Peyer's patch (tissue), 4 donors: ENCODE results near the gene LRP11.

Experiments used
- POLR2A ChIP-seq, 2 donors: fragments of 450-650 bp; IDR thresholded peaks; one replicate each; pipeline ENCODE4 v1.5.1; 2017; ENCODE audit warnings: antibody characterized with exemption in 2 of 2, mild to moderate bottlenecking in 2 of 2, moderate library complexity in 2 of 2
- TF ChIP-seq, protein P1 (sequence below), 6 experiments: fragments of 450-650 bp in 4 of 6; fragments of 200-600 bp in 2 of 6; sonication (generic) in 1 of 6; IDR thresholded peaks; one replicate each; pipeline ENCODE4 v1.5.1; 2017 to 2019; ENCODE audit warnings: antibody characterized with exemption in 6 of 6, mild to moderate bottlenecking in 3 of 6, moderate library complexity in 1 of 6

DNA sequence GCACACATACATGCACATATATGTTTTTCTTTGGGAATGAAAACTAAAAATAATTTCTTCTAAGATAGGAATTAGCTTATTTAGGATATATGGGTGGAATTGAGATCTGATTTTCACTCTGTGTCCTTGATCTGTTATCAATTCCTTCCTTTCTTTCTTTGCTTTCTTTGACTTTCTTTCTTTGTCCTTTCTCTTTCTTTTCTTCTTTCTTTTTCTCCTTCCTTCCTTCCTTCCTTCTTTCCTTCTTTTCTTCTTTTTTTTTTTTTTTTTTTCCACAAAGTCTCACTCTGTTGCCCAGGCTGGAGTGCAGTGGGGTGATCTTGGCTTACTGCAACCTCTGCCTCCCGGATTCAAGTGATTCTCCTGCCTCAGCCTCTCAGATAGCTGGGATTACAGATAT lies 86.5 kb downstream of the LRP11 start:
- TF ChIP-seq, protein P1, sequence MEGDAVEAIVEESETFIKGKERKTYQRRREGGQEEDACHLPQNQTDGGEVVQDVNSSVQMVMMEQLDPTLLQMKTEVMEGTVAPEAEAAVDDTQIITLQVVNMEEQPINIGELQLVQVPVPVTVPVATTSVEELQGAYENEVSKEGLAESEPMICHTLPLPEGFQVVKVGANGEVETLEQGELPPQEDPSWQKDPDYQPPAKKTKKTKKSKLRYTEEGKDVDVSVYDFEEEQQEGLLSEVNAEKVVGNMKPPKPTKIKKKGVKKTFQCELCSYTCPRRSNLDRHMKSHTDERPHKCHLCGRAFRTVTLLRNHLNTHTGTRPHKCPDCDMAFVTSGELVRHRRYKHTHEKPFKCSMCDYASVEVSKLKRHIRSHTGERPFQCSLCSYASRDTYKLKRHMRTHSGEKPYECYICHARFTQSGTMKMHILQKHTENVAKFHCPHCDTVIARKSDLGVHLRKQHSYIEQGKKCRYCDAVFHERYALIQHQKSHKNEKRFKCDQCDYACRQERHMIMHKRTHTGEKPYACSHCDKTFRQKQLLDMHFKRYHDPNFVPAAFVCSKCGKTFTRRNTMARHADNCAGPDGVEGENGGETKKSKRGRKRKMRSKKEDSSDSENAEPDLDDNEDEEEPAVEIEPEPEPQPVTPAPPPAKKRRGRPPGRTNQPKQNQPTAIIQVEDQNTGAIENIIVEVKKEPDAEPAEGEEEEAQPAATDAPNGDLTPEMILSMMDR (IDR thresholded peaks at IDR 0.05): no peak
- TF ChIP-seq POLR2A (IDR thresholded peaks at IDR 0.05): no peak
